Trophoblast cell (in vitro differentiated cells and primary cell): ENCODE results near the gene ACBD4.

Experiments used
- DNase-seq, 2 donors: peaks; one replicate each; pipeline ENCODE4 v3.0.0-alpha.2; 2016
- H2AFZ ChIP-seq: 2 replicates; pipeline ENCODE4 v1.6.1; 2013; ENCODE audit warnings: low read length, moderate library complexity, mild to moderate bottlenecking; ENCODE audit not compliant: insufficient read depth, poor library complexity
- H2AK5ac ChIP-seq: 2 replicates; pipeline ENCODE4 v1.6.1; 2013; ENCODE audit warnings: mild to moderate bottlenecking, low read length
- H2BK120ac ChIP-seq: 2 replicates; pipeline ENCODE4 v1.6.1; 2013; ENCODE audit warnings: low read length, mild to moderate bottlenecking, moderate library complexity; ENCODE audit not compliant: insufficient read depth, poor library complexity
- H2BK12ac ChIP-seq: 2 replicates; pipeline ENCODE4 v1.6.1; 2013; ENCODE audit warnings: mild to moderate bottlenecking, low read length, moderate library complexity
- H2BK5ac ChIP-seq: 2 replicates; pipeline ENCODE4 v1.6.1; 2013; ENCODE audit warnings: low read length, low read depth, moderate library complexity, mild to moderate bottlenecking; ENCODE audit not compliant: poor library complexity
- H3K14ac ChIP-seq: 2 replicates; pipeline ENCODE4 v1.6.1; 2013; ENCODE audit warnings: mild to moderate bottlenecking, low read length
- H3K18ac ChIP-seq: 2 replicates; pipeline ENCODE4 v1.6.1; 2013; ENCODE audit warnings: mild to moderate bottlenecking, low read length
- H3K23ac ChIP-seq: 2 replicates; pipeline ENCODE4 v1.6.1; 2013; ENCODE audit warnings: low read length
- H3K27ac ChIP-seq: 2 replicates; pipeline ENCODE4 v1.5.1; 2013; ENCODE audit warnings: low read depth, mild to moderate bottlenecking, inconsistent platforms, low read length, moderate library complexity
- H3K27me3 ChIP-seq: 2 replicates; pipeline ENCODE4 v1.6.1; 2013; ENCODE audit warnings: inconsistent platforms, mild to moderate bottlenecking, low read length, moderate library complexity; ENCODE audit not compliant: insufficient read depth
- H3K36me3 ChIP-seq, 2 experiments: 1 replicate in 1 of 2; 2 replicates in 1 of 2; pipeline ENCODE4 v1.6.1; 2013; ENCODE audit warnings: low read length in 2 of 2, mild to moderate bottlenecking in 2 of 2, moderate library complexity in 1 of 2; ENCODE audit not compliant: insufficient read depth in 2 of 2, control insufficient read depth in 1 of 2
- H3K4ac ChIP-seq: 2 replicates; pipeline ENCODE4 v1.6.1; 2013; ENCODE audit warnings: low read depth, mild to moderate bottlenecking, low read length, moderate library complexity
- H3K4me1 ChIP-seq, 2 experiments: 1 replicate in 1 of 2; 2 replicates in 1 of 2; pipeline ENCODE4 v1.6.1; 2013; ENCODE audit warnings: low read length in 2 of 2, mild to moderate bottlenecking in 2 of 2, moderate library complexity in 1 of 2; ENCODE audit not compliant: insufficient read depth in 2 of 2, control insufficient read depth in 1 of 2
- H3K4me2 ChIP-seq: 2 replicates; pipeline ENCODE4 v1.6.1; 2013; ENCODE audit warnings: inconsistent platforms, mild to moderate bottlenecking, low read length, moderate library complexity
- H3K4me3 ChIP-seq: 2 replicates; pipeline ENCODE4 v1.5.1; 2013; ENCODE audit warnings: mild to moderate bottlenecking, low read depth, low read length, inconsistent platforms
- H3K79me1 ChIP-seq: one replicate; pipeline ENCODE4 v1.6.1; 2013; ENCODE audit warnings: low read length
- H3K79me2 ChIP-seq: 2 replicates; pipeline ENCODE4 v1.6.1; 2013; ENCODE audit warnings: low read length, mild to moderate bottlenecking; ENCODE audit not compliant: control insufficient read depth, insufficient read depth, poor library complexity
- H3K9ac ChIP-seq: 2 replicates; pipeline ENCODE4 v1.6.1; 2013; ENCODE audit warnings: mild to moderate bottlenecking, low read length
- H3K9me3 ChIP-seq: 2 replicates; pipeline ENCODE4 v1.6.1; 2013; ENCODE audit warnings: low read depth, mild to moderate bottlenecking, control low read depth, inconsistent platforms, low read length; ENCODE audit not compliant: insufficient read depth
- H4K12ac ChIP-seq: 2 replicates; pipeline ENCODE4 v1.6.1; 2013; ENCODE audit warnings: low read depth, mild to moderate bottlenecking, low read length, moderate library complexity
- H4K8ac ChIP-seq: 2 replicates; pipeline ENCODE4 v1.6.1; 2013; ENCODE audit warnings: low read depth, mild to moderate bottlenecking, low read length, moderate library complexity
- H4K91ac ChIP-seq: one replicate; pipeline ENCODE4 v1.6.1; 2013; ENCODE audit warnings: low read depth, mild to moderate bottlenecking, low read length, moderate library complexity
- WGBS: extraction: QIAGEN DNeasy Blood & Tissue Kit; methylation state at CpG from one replicate; pipeline ENCODE4 v1.1.7; 2013; ENCODE audit warnings: missing lambda C conversion rate; ENCODE audit not compliant: insufficient read length, insufficient coverage; ENCODE audit errors: extremely low coverage; 5-methylcytosine and 5-hydroxymethylcytosine counted together

The ACBD4 gene

DNA sequence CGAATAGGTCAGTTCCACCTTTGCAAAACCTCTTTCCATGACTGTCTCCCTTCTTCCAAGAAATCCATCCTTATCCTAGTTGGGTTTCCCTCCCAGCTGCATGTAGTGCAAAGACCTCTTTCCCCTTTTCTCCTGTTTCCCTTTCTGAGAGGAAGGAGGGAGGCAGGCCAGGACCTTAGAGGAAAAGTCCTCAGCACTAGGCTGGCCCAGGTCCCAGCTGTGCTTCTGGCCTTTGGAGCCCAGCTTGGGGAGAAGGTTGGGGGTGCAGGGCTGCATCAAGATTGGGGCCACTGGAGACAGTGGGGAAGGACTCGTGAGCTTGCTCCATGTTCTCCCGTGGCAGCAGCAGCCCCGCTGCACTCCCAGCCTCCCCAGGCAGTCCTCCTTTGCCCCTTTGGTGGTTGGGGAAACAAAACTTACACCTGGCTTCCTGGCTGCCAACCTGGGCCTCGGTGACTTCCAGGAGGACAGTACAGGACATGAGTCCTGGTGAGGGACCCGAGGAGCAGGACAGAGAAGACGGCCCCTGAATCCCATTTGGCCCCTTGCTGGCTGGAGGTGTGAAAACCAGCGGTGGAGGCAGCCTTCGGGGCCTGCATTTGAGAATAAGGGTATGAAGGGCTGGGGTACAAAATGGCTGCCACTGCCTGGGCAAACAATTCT, 26.7 kb downstream of the ACBD4 start:
- no peaks in the 10 kb centered on the region for H3K9me3 ChIP-seq
- H2BK5ac ChIP-seq: peak overlapping the region; percentile 0
- no CpG with 5 or more reads among the region's 9 CpGs for WGBS
- H4K8ac ChIP-seq: peak overlapping the region; percentile 80
- peak overlapping the region; percentile 60 for H2AK5ac ChIP-seq
- peak overlapping the region; percentile 64 for H4K91ac ChIP-seq
- peaks cover 10% of the 10 kb centered on the region for H3K79me2 ChIP-seq
- peak overlapping the region; percentile 50 for H3K14ac ChIP-seq
- H2BK120ac ChIP-seq: peak overlapping the region; percentile 28
- H3K4me2 ChIP-seq: peak overlapping the region; percentile 54
- H3K23ac ChIP-seq: no peak overlapping the region
- no peak overlapping the region for H2BK12ac ChIP-seq
- H4K12ac ChIP-seq: peak overlapping the region; percentile 31
- H3K79me1 ChIP-seq: peaks cover 17% of the 10 kb centered on the region
- H2AFZ ChIP-seq: peak overlapping the region; percentile 24
- H3K18ac ChIP-seq: peak overlapping the region; percentile 10
- peak overlapping the region; percentile 9 for H3K9ac ChIP-seq
- H3K27me3 ChIP-seq: no peaks in the 10 kb centered on the region
- peak overlapping the region; percentile 11 for H3K4ac ChIP-seq
- H3K4me1 ChIP-seq: peaks cover 8 to 14% of the 10 kb centered on the region in 2 experiments
- H3K4me3 ChIP-seq: peak overlapping the region; percentile 29
- no peaks in the 10 kb centered on the region for H3K36me3 ChIP-seq
- DNase-seq: no peak
- H3K27ac ChIP-seq: no peak overlapping the region

DNA sequence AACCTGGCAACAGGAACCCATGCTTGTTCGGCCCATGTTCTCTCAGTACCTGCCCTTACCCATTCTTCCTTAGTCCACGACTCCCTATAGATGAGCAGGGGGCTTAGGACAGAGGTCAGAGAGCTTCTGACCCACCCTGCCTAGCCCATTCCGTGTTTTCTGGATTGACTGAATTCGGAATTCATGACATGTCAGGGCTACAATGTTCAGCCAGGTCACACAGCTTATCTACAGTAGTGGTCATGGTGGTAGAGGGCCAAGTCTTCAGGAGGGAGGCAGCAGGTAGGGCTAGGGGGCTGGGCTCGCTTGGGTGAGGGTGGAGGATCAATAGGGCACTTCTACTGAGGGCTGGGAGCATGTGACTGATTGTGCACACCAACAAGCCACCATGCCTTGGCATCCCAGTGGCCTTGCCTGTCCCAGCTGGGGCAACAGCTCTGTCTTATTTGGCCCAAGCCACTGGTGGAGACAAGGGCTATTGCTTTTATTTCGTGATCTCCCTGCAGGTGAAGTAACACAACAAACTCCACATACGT, 29.3 kb downstream of the ACBD4 start:
- H3K36me3 ChIP-seq: no peaks in the 10 kb centered on the region
- no peak overlapping the region for H2BK12ac ChIP-seq
- no peak overlapping the region for H3K27ac ChIP-seq
- no peak overlapping the region for H2BK5ac ChIP-seq
- H3K23ac ChIP-seq: no peak overlapping the region
- no CpG with 5 or more reads among the region's 7 CpGs for WGBS
- no peak overlapping the region for H3K4me2 ChIP-seq
- H4K91ac ChIP-seq: peak overlapping the region; percentile 25
- no peak overlapping the region for H4K12ac ChIP-seq
- H3K9me3 ChIP-seq: no peaks in the 10 kb centered on the region
- no peak overlapping the region for H2AFZ ChIP-seq
- H3K4me1 ChIP-seq: peaks cover 6% of the 10 kb centered on the region in 2 experiments
- H3K4me3 ChIP-seq: no peak overlapping the region
- H3K27me3 ChIP-seq: no peaks in the 10 kb centered on the region
- H2AK5ac ChIP-seq: no peak overlapping the region
- H3K79me1 ChIP-seq: peaks cover 15% of the 10 kb centered on the region
- no peak overlapping the region for H2BK120ac ChIP-seq
- H3K4ac ChIP-seq: no peak overlapping the region
- no peak overlapping the region for H4K8ac ChIP-seq
- no peak overlapping the region for H3K9ac ChIP-seq
- H3K14ac ChIP-seq: no peak overlapping the region
- H3K18ac ChIP-seq: no peak overlapping the region
- H3K79me2 ChIP-seq: peaks cover 10% of the 10 kb centered on the region
- DNase-seq: peak in 1 of 2 donors; percentile 63

DNA sequence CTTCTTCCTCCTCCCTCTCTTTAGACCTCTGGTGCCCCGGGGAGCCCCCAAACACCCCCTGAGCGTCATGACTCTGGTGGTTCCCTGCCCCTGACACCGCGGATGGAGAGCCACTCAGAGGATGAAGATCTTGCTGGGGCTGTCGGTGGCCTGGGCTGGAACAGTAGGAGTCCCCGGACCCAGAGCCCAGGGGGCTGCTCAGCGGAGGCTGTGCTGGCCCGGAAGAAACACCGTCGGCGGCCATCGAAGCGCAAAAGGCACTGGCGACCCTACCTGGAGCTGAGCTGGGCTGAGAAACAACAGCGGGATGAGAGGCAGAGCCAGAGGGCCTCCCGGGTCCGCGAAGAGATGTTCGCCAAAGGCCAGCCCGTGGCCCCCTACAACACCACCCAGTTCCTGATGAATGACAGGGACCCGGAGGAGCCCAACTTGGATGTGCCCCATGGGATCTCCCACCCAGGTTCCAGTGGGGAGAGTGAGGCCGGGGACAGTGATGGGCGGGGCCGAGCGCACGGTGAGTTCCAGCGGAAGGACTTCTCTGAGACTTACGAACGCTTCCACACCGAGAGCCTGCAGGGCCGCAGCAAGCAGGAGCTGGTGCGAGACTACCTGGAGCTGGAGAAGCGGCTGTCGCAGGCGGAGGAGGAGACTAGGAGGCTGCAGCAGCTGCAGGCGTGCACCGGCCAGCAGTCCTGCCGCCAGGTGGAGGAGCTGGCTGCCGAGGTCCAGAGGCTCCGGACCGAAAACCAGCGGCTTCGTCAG, 33.7 kb downstream of the ACBD4 start:
- no peak overlapping the region for H2BK5ac ChIP-seq
- H3K23ac ChIP-seq: no peak overlapping the region
- H3K27me3 ChIP-seq: no peaks in the 10 kb centered on the region
- H4K91ac ChIP-seq: no peak overlapping the region
- H3K9ac ChIP-seq: no peak overlapping the region
- H4K12ac ChIP-seq: no peak overlapping the region
- H3K79me2 ChIP-seq: no peaks in the 10 kb centered on the region
- no peak overlapping the region for H2BK120ac ChIP-seq
- no peak overlapping the region for H2BK12ac ChIP-seq
- no CpG with 5 or more reads among the region's 43 CpGs for WGBS
- no peak overlapping the region for H3K27ac ChIP-seq
- peaks cover 25% of the 10 kb centered on the region in 2 experiments for H3K4me1 ChIP-seq
- no peak overlapping the region for H2AK5ac ChIP-seq
- H3K79me1 ChIP-seq: peaks cover 17% of the 10 kb centered on the region
- H4K8ac ChIP-seq: no peak overlapping the region
- no peak overlapping the region for H3K14ac ChIP-seq
- peak; percentile 85 to 89 for DNase-seq
- no peak overlapping the region for H2AFZ ChIP-seq
- H3K4me2 ChIP-seq: no peak overlapping the region
- no peaks in the 10 kb centered on the region for H3K9me3 ChIP-seq
- no peak overlapping the region for H3K4me3 ChIP-seq
- no peak overlapping the region for H3K4ac ChIP-seq
- H3K18ac ChIP-seq: no peak overlapping the region
- H3K36me3 ChIP-seq: no peaks in the 10 kb centered on the region

DNA sequence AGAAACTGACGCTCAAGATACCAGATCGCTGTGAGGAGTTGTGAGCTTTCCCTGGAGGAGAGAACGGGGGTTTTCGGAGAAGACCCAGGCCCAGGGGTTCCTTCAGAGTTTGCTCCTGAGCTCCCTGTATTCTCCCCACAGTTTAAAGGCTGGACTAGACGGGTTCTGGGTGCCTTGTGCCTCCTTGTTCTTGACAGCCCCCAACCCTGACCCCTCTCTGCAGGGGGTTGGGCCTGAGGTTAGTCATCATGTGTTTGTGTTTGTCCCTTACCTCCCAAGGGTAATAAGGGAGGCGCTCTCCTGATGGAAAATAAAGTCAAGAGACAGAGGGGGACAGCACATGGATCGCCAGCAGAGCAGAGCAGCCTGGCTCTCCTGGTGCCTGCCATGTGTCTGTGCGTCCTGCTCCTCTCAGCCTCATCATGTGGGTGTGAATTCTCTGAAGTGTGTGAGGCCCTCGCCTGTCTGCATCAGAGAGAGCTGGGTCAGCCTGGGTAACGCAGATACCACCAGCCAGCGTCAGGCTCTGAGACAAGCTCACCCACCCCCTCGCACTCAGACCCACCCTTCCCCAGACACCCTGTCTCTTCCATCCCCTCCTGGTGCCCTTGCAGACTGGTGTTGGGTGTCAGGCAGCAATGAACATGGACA, 34.9 kb downstream of the ACBD4 start:
- Histone ChIP-seq H2BK120ac (peak overlapping the region; percentile 67), H2BK12ac (peak overlapping the region; percentile 33), H3K4me1 (peaks cover 25% of the 10 kb centered on the region in 2 experiments), H3K4me3 (no peak overlapping the region), H3K4ac (no peak overlapping the region), H3K79me2 (no peaks in the 10 kb centered on the region), H3K9me3 (no peaks in the 10 kb centered on the region), H3K27me3 (no peaks in the 10 kb centered on the region), H3K36me3 (no peaks in the 10 kb centered on the region), H3K79me1 (peaks cover 17% of the 10 kb centered on the region), H4K8ac (no peak overlapping the region), H3K4me2 (no peak overlapping the region), H4K91ac (peak overlapping the region; percentile 71), H3K27ac (no peak overlapping the region), H3K14ac (peak overlapping the region; percentile 4), H2BK5ac (no peak overlapping the region), H2AFZ (no peak overlapping the region), H3K18ac (no peak overlapping the region), H2AK5ac (no peak overlapping the region), H3K9ac (no peak overlapping the region), H3K23ac (no peak overlapping the region), H4K12ac (peak overlapping the region; percentile 8)
- DNase-seq: no peak
- WGBS: no CpG with 5 or more reads among the region's 12 CpGs
